Measurements from ENCODE around the gene BACH2. TPM values are rescaled to one million over a fixed set of nuclear protein-coding genes. Genes with fewer than 3 reads are reported as not detected.

Gene BACH2
- polyA plus RNA-seq, 1 of the 3 experiments (the other 2 are of a cell fraction), result 0.46 TPM

DNA sequence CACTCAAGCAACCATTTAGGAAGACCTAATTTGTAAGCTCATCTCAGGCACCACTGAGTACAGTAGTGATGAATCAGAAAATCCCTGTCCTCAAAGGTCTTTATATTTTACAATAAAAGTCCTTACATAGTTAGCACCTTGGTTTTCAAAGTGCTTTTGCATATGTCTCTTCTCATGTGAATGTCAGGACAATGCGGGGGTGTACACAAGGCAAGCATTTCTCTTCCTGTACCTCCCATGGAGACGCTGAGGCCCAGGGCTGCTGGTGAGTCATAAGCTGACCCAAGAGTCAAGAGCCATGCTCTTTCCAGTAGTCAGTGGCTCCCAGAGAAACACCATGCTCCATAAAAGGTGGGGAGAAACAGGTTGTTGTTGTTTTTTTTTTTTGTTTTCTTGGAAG is 228.4 kb downstream of the BACH2 start:
- 18% methylated on average over 2 of the region's 2 CpGs for WGBS (ENCODE audit: low lambda C conversion rate)
- Histone ChIP-seq H3K36me3 (replicated peaks in 1 of 2; ENCODE audit: control insufficient read depth in 1 of 2, insufficient read depth in 2 of 2, low read length in 1 of 2) (no peaks in the 10 kb centered on the region), H3K4me1 (ENCODE audit: control insufficient read depth in 1 of 2, insufficient read depth in 2 of 2, low read depth in 1 of 2, low read length in 1 of 2) (peaks cover 7 to 10% of the 10 kb centered on the region in 2 experiments; a peak in 2 of 4 replicates), H3K9ac (no peak overlapping the region), H2AFZ (ENCODE audit: low read depth) (no peak overlapping the region), H3K27me3 (ENCODE audit: insufficient read depth) (no peaks in the 10 kb centered on the region), H3F3A (replicated peaks; ENCODE audit: insufficient read depth) (no peaks in the 10 kb centered on the region), H3K4me2 (peak overlapping the region; percentile 30; the same call in 1 of the 2 replicates), H4K20me1 (ENCODE audit: insufficient read depth) (no peaks in the 10 kb centered on the region), H3K79me2 (ENCODE audit: insufficient read depth) (no peaks in the 10 kb centered on the region), H3K9me2 (no peaks in the 10 kb centered on the region), H3K27ac (ENCODE audit: low read depth in 2 of 2, low read length in 1 of 2) (peak overlapping the region in 1 of 2 experiments; percentile 37; a peak in 1 of 4 replicates), H3K4me3 (ENCODE audit: low read depth in 2 of 2, low read length in 1 of 2) (no peak overlapping the region), H3K9me3 (no peaks in the 10 kb centered on the region)
- DNase-seq, result no peak
- CTCF ChIA-PET, result interaction anchor here (1.1 kb wide), 1 partner anchor 23 kb away, joined by 3 read pairs; no protein-coding TSS in a partner anchor
- POLR2A ChIA-PET, result no interaction called here
- TF ChIP-seq ZBTB33 (IDR thresholded peaks at IDR 0.05; ENCODE audit: borderline replicate concordance, low read depth), result no peak
- TF ChIP-seq, protein P1, sequence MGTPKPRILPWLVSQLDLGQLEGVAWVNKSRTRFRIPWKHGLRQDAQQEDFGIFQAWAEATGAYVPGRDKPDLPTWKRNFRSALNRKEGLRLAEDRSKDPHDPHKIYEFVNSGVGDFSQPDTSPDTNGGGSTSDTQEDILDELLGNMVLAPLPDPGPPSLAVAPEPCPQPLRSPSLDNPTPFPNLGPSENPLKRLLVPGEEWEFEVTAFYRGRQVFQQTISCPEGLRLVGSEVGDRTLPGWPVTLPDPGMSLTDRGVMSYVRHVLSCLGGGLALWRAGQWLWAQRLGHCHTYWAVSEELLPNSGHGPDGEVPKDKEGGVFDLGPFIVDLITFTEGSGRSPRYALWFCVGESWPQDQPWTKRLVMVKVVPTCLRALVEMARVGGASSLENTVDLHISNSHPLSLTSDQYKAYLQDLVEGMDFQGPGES (IDR thresholded peaks at IDR 0.05; ENCODE audit: low read depth, low read length), result no peak
- TF ChIP-seq, protein P2, sequence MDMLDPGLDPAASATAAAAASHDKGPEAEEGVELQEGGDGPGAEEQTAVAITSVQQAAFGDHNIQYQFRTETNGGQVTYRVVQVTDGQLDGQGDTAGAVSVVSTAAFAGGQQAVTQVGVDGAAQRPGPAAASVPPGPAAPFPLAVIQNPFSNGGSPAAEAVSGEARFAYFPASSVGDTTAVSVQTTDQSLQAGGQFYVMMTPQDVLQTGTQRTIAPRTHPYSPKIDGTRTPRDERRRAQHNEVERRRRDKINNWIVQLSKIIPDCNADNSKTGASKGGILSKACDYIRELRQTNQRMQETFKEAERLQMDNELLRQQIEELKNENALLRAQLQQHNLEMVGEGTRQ (IDR thresholded peaks at IDR 0.05; ENCODE audit: borderline replicate concordance, low read depth, low read length), result no peak
- no peak for TF ChIP-seq RAD21 (IDR thresholded peaks at IDR 0.05; ENCODE audit: low read length)
- TF ChIP-seq MXI1 (IDR thresholded peaks at IDR 0.05; ENCODE audit: low read depth, low read length), result no peak
- TF ChIP-seq NFIC (IDR thresholded peaks at IDR 0.05; ENCODE audit: borderline replicate concordance), result no peak
- no peak for TF ChIP-seq REST (IDR thresholded peaks at IDR 0.05; ENCODE audit: low read depth, low read length)
- no peak for TF ChIP-seq SMC3 (IDR thresholded peaks at IDR 0.05; ENCODE audit: low read depth, low read length)
- TF ChIP-seq GATA2 (CRISPR knock-in tag; IDR thresholded peaks at IDR 0.05), result no peak
- peak; percentile 62 for TF ChIP-seq TCF12 (IDR thresholded peaks at IDR 0.05)
- no peak for TF ChIP-seq GABPA (IDR thresholded peaks at IDR 0.05; ENCODE audit: low read depth)
- no peak for TF ChIP-seq ELF1 (IDR thresholded peaks at IDR 0.05)
- TF ChIP-seq TEAD4 (IDR thresholded peaks at IDR 0.05; ENCODE audit: borderline replicate concordance, insufficient read depth), result no peak
- 0 out of 4 replicates have a peak, but pooled peaks of 1 of the 2 experiments have one; percentile 49 for TF ChIP-seq EP300 (IDR thresholded peaks at IDR 0.05; ENCODE audit: borderline replicate concordance in 1 of 2, low read depth in 1 of 2, low read length in 1 of 2)
- TF ChIP-seq FOSL2 (IDR thresholded peaks at IDR 0.05; ENCODE audit: borderline replicate concordance, low read depth), result peak; percentile 79
- TF ChIP-seq YY1 (IDR thresholded peaks at IDR 0.05; ENCODE audit: low read depth), result no peak
- no peak for TF ChIP-seq MEF2A (IDR thresholded peaks at IDR 0.05; ENCODE audit: borderline replicate concordance, low read depth)
- no peak for TF ChIP-seq EZH2phosphoT487 (IDR thresholded peaks at IDR 0.05; ENCODE audit: borderline replicate concordance, low read depth)
- no peak; the same call in 1 of the 2 replicates for TF ChIP-seq MAX (IDR thresholded peaks at IDR 0.05; ENCODE audit: low read depth)
- no peak for TF ChIP-seq POLR2AphosphoS5 (IDR thresholded peaks at IDR 0.05; ENCODE audit: low read depth, low read length)
- no peak for TF ChIP-seq FOXJ3 (CRISPR knock-in tag; IDR thresholded peaks at IDR 0.05)
- TF ChIP-seq RXRA (IDR thresholded peaks at IDR 0.05; ENCODE audit: borderline replicate concordance, low read depth), result peak; percentile 25; the same call in 1 of the 2 replicates
- TF ChIP-seq NRF1 (IDR thresholded peaks at IDR 0.05; ENCODE audit: low read depth, low read length), result no peak
- no peak for TF ChIP-seq FOXM1 (IDR thresholded peaks at IDR 0.05; ENCODE audit: low read depth)
- TF ChIP-seq, protein P3, sequence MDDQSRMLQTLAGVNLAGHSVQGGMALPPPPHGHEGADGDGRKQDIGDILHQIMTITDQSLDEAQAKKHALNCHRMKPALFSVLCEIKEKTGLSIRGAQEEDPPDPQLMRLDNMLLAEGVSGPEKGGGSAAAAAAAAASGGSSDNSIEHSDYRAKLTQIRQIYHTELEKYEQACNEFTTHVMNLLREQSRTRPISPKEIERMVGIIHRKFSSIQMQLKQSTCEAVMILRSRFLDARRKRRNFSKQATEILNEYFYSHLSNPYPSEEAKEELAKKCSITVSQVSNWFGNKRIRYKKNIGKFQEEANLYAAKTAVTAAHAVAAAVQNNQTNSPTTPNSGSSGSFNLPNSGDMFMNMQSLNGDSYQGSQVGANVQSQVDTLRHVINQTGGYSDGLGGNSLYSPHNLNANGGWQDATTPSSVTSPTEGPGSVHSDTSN (IDR thresholded peaks at IDR 0.05), result no peak

Data from SK-N-SH (cell line).